HG03196 (cell line): ENCODE data around the gene LSAMP.

Experiments
- ATAC-seq: cut with Tn5 transposase; IDR thresholded peaks from one replicate; pipeline ENCODE4 v1.9.1; 2021; ENCODE audit not compliant: unreplicated experiment

The LSAMP gene

GRCh38 chr3:116176974-116177555 lies 268.2 kb downstream of the LSAMP start:
- no peak for ATAC-seq

GRCh38 chr3:116166121-116166520 lies 279.2 kb downstream of the LSAMP start:
- ATAC-seq: no peak

GRCh38 chr3:116165641-116166040 lies 279.6 kb downstream of the LSAMP start:
- ATAC-seq: no peak

GRCh38 chr3:116165135-116165534 lies 280.2 kb downstream of the LSAMP start:
- no peak for ATAC-seq

- no peak for ATAC-seq
Measured at GRCh38 chr3:116164039-116164438, 281.2 kb downstream of the LSAMP start.

- ATAC-seq: no peak
Measured at GRCh38 chr3:116161575-116162525, 283.4 kb downstream of the LSAMP start.

- no peak for ATAC-seq
Measured at GRCh38 chr3:116160594-116160993, 284.7 kb downstream of the LSAMP start.

GRCh38 chr3:116155841-116156240 lies 289.4 kb downstream of the LSAMP start:
- ATAC-seq: no peak

- ATAC-seq: no peak
Measured at GRCh38 chr3:116154389-116154788, 290.9 kb downstream of the LSAMP start.

GRCh38 chr3:116153174-116153573 lies 292.1 kb downstream of the LSAMP start:
- no peak for ATAC-seq

- no peak for ATAC-seq
Measured at GRCh38 chr3:116150655-116151167, 294.6 kb downstream of the LSAMP start.

GRCh38 chr3:116148881-116149851 lies 296.1 kb downstream of the LSAMP start:
- no peak for ATAC-seq

GRCh38 chr3:116145613-116146012 lies 299.7 kb downstream of the LSAMP start:
- no peak for ATAC-seq

- no peak for ATAC-seq
Measured at GRCh38 chr3:116141724-116142123, 303.6 kb downstream of the LSAMP start.

- no peak for ATAC-seq
Measured at GRCh38 chr3:116140100-116140689, 305.1 kb downstream of the LSAMP start.

- no peak for ATAC-seq
Measured at GRCh38 chr3:116139641-116140040, 305.6 kb downstream of the LSAMP start.

GRCh38 chr3:116135457-116136085 lies 309.7 kb downstream of the LSAMP start:
- ATAC-seq: no peak

- no peak for ATAC-seq
Measured at GRCh38 chr3:116129187-116129946, 315.9 kb downstream of the LSAMP start.

- no peak for ATAC-seq
Measured at GRCh38 chr3:116127464-116127863, 317.8 kb downstream of the LSAMP start.
